ENCODE measurements around the gene METTL25B.

GRCh38 chr1:156738407-156738806, 10.1 kb downstream of the METTL25B start:
- TF ChIP-seq POLR2A (IDR thresholded peaks at IDR 0.05; ENCODE audit: low read length) (no peak), GATA1 (IDR thresholded peaks at IDR 0.05; ENCODE audit: low read depth, low read length) (no peak)

Data from erythroblast (primary cell).